Activated CD8-positive, alpha-beta memory T cell treated with anti-CD3 and anti-CD28 coated beads, Interleukin-2, amount 10 ng/mL, durations not matched to agents 7 days and 5 days (primary cell): ENCODE data around the gene EIF3L. TPM values are rescaled to one million over a fixed set of nuclear protein-coding genes. Genes with fewer than 3 reads are reported as not detected.
A peak's percentile ranks its signal among the peaks of the same experiment; 100 is the strongest.

Source experiments
- ATAC-seq: fragments of 150-1000 bp; cut with Tn5 transposase; one replicate; pipeline ENCODE4 v1.10.0; 2021; ENCODE audit warnings: moderate library complexity
- CTCF ChIA-PET: fragments of 350-600 bp; sonication (Branson Sonifier 250); formaldehyde crosslinking; loops from one replicate; lab custom pipeline; 2021; ENCODE audit warnings: antibody characterized with exemption; lab: Charles Lee
- DNase-seq: peaks from one replicate; pipeline ENCODE4 v3.0.0-alpha.2; 2020
- H3K27ac Mint-ChIP-seq: one replicate; pipeline ENCODE4 v1.8.0; 2021; ENCODE audit warnings: mild to moderate bottlenecking, mixed read lengths
- H3K27me3 Mint-ChIP-seq: one replicate; pipeline ENCODE4 v1.8.0; 2021; ENCODE audit warnings: mixed read lengths
- H3K36me3 Mint-ChIP-seq: one replicate; pipeline ENCODE4 v1.8.0; 2021; ENCODE audit warnings: mild to moderate bottlenecking, mixed read lengths
- H3K4me1 Mint-ChIP-seq: one replicate; pipeline ENCODE4 v1.8.0; 2021; ENCODE audit warnings: mixed read lengths
- H3K4me3 Mint-ChIP-seq: one replicate; pipeline ENCODE4 v1.8.0; 2021; ENCODE audit warnings: mild to moderate bottlenecking, moderate library complexity, mixed read lengths
- H3K9me3 Mint-ChIP-seq: one replicate; pipeline ENCODE4 v1.8.0; 2022; ENCODE audit warnings: low read depth, mixed read lengths
- total RNA-seq, 2 experiments: library from RNA; stranded (reverse); gene quantifications; one replicate each; pipeline ENCODE4 v1.2.3, GENCODE V29; 2021

Gene EIF3L
- total RNA-seq, 2 experiments from 2014 or later = 218 to 370 TPM

- H3K27ac Mint-ChIP-seq = peak within 1 kb of the TSS; percentile 76
- H3K9me3 Mint-ChIP-seq = no peaks in the 10 kb centered on the region
- peak; percentile 89 for ATAC-seq
- H3K4me1 Mint-ChIP-seq = peaks cover 30% of the 10 kb centered on the region
- no peaks in the 10 kb centered on the region for H3K27me3 Mint-ChIP-seq
- CTCF ChIA-PET = interaction anchor here (0.6 to 2.5 kb wide), 13 partner anchors 8 to 648 kb away, joined by 3 to 16 read pairs (median 6); partner anchors contain the start of genes C22orf23 and POLR2F
- H3K36me3 Mint-ChIP-seq = no peaks in the 10 kb centered on the region
- DNase-seq = peak; percentile 69
- peak within 1 kb of the TSS; percentile 66 for H3K4me3 Mint-ChIP-seq
Observed at GRCh38 chr22:37905534-37906363, 56.5 kb downstream of the EIF3L start, which contains the start of gene MICALL1. Gene MICALL1 (plus strand): TSS chr22:37906297. CDS start chr22:37906423, 126 bp downstream.

GRCh38 chr22:37906364-37907008, 57.3 kb downstream of the EIF3L start:
- DNase-seq = peak; percentile 61
- CTCF ChIA-PET = interaction anchor here (0.6 to 2.5 kb wide), 9 partner anchors 9 to 89 kb away, joined by 3 to 16 read pairs (median 7); partner anchors contain the start of genes C22orf23 and POLR2F
- H3K27me3 Mint-ChIP-seq = no peaks in the 10 kb centered on the region
- H3K36me3 Mint-ChIP-seq = no peaks in the 10 kb centered on the region
- ATAC-seq = peak; percentile 47
- peaks cover 24% of the 10 kb centered on the region for H3K4me1 Mint-ChIP-seq
- peak overlapping the region; percentile 49 for H3K4me3 Mint-ChIP-seq
- H3K27ac Mint-ChIP-seq = peak overlapping the region; percentile 29
- H3K9me3 Mint-ChIP-seq = no peaks in the 10 kb centered on the region

GRCh38 chr22:37907036-37907954, 58.1 kb downstream of the EIF3L start:
- Mint-ChIP-seq H3K27ac (peak overlapping the region; percentile 14), H3K4me3 (peak overlapping the region; percentile 49), H3K9me3 (no peaks in the 10 kb centered on the region), H3K27me3 (no peaks in the 10 kb centered on the region), H3K4me1 (peaks cover 20% of the 10 kb centered on the region), H3K36me3 (no peaks in the 10 kb centered on the region)
- no peak for DNase-seq
- ATAC-seq = no peak
- CTCF ChIA-PET = interaction anchor here (1.1 to 2.4 kb wide), 2 partner anchors 21 to 27 kb away, joined by 3 to 16 read pairs; no protein-coding TSS in a partner anchor

- no peak overlapping the region for H3K4me3 Mint-ChIP-seq
- peaks cover 20% of the 10 kb centered on the region for H3K4me1 Mint-ChIP-seq
- DNase-seq = no peak
- no peaks in the 10 kb centered on the region for H3K27me3 Mint-ChIP-seq
- no peaks in the 10 kb centered on the region for H3K9me3 Mint-ChIP-seq
- CTCF ChIA-PET = no interaction called here
- ATAC-seq = no peak
- H3K36me3 Mint-ChIP-seq = no peaks in the 10 kb centered on the region
- H3K27ac Mint-ChIP-seq = no peak overlapping the region
Observed at GRCh38 chr22:37909766-37910165, 60.5 kb downstream of the EIF3L start.

GRCh38 chr22:37910890-37911672, 61.9 kb downstream of the EIF3L start:
- Mint-ChIP-seq H3K9me3 (no peaks in the 10 kb centered on the region), H3K27me3 (no peaks in the 10 kb centered on the region), H3K4me1 (peaks cover 10% of the 10 kb centered on the region), H3K36me3 (no peaks in the 10 kb centered on the region), H3K27ac (no peak overlapping the region), H3K4me3 (no peak overlapping the region)
- DNase-seq = no peak
- CTCF ChIA-PET = interaction anchor here (0.8 to 1.1 kb wide), 2 partner anchors 21 to 23 kb away, joined by 5 read pairs; no protein-coding TSS in a partner anchor
- ATAC-seq = no peak

GRCh38 chr22:37911697-37912096, 62.5 kb downstream of the EIF3L start:
- no peak for ATAC-seq

GRCh38 chr22:37912171-37912570, 63.0 kb downstream of the EIF3L start:
- no peaks in the 10 kb centered on the region for H3K36me3 Mint-ChIP-seq
- peaks cover 8% of the 10 kb centered on the region for H3K4me1 Mint-ChIP-seq
- CTCF ChIA-PET = interaction anchor here (0.7 kb wide), 1 partner anchor 54 kb away, joined by 3 read pairs; no protein-coding TSS in a partner anchor
- no peak overlapping the region for H3K27ac Mint-ChIP-seq
- no peak for ATAC-seq
- no peak for DNase-seq
- H3K9me3 Mint-ChIP-seq = no peaks in the 10 kb centered on the region
- H3K4me3 Mint-ChIP-seq = no peak overlapping the region
- no peaks in the 10 kb centered on the region for H3K27me3 Mint-ChIP-seq

More at GRCh38 chr22:37911697-37912096, 62.5 kb downstream of the EIF3L start:
- Mint-ChIP-seq H3K4me3 (no peak overlapping the region), H3K36me3 (no peaks in the 10 kb centered on the region), H3K27ac (no peak overlapping the region), H3K27me3 (no peaks in the 10 kb centered on the region), H3K4me1 (peaks cover 10% of the 10 kb centered on the region), H3K9me3 (no peaks in the 10 kb centered on the region)
- no peak for DNase-seq
- CTCF ChIA-PET = interaction anchor here (1.1 kb wide), 1 partner anchor 20 kb away, joined by 5 read pairs; no protein-coding TSS in a partner anchor

- H3K27ac Mint-ChIP-seq = peak overlapping the region; percentile 18
- CTCF ChIA-PET = interaction anchor here (1.1 kb wide), 1 partner anchor 21 kb away, joined by 6 read pairs; no protein-coding TSS in a partner anchor
Observed at GRCh38 chr22:37913233-37913721, 64.1 kb downstream of the EIF3L start.

GRCh38 chr22:37916311-37916710, 67.1 kb downstream of the EIF3L start:
- H3K9me3 Mint-ChIP-seq = no peaks in the 10 kb centered on the region
- no peak overlapping the region for H3K27ac Mint-ChIP-seq
- DNase-seq (no peak), ATAC-seq (no peak)
- no peak overlapping the region for H3K4me3 Mint-ChIP-seq
- H3K27me3 Mint-ChIP-seq = no peaks in the 10 kb centered on the region
- CTCF ChIA-PET = interaction anchor here (1.7 kb wide), 1 partner anchor 18 kb away, joined by 6 read pairs; no protein-coding TSS in a partner anchor
- H3K36me3 Mint-ChIP-seq = peaks cover 2% of the 10 kb centered on the region
- peaks cover 7% of the 10 kb centered on the region for H3K4me1 Mint-ChIP-seq

More at GRCh38 chr22:37913233-37913721, 64.1 kb downstream of the EIF3L start:
- Mint-ChIP-seq H3K27me3 (no peaks in the 10 kb centered on the region), H3K4me1 (peaks cover under 1% of the 10 kb centered on the region), H3K36me3 (no peaks in the 10 kb centered on the region), H3K9me3 (no peaks in the 10 kb centered on the region), H3K4me3 (no peak overlapping the region)
- no peak for DNase-seq
- ATAC-seq = no peak

GRCh38 chr22:37917874-37918548, 68.8 kb downstream of the EIF3L start:
- Mint-ChIP-seq H3K9me3 (no peaks in the 10 kb centered on the region), H3K36me3 (peaks cover 2% of the 10 kb centered on the region), H3K27ac (peak overlapping the region; percentile 11), H3K4me1 (peaks cover 7% of the 10 kb centered on the region), H3K27me3 (no peaks in the 10 kb centered on the region), H3K4me3 (no peak overlapping the region)
- CTCF ChIA-PET = interaction anchor here (1.0 to 3.5 kb wide), 3 partner anchors 14 to 100 kb away, joined by 3 to 13 read pairs (median 6); no protein-coding TSS in a partner anchor
- no peak for ATAC-seq
- DNase-seq = no peak

- ATAC-seq (no peak), DNase-seq (no peak)
- Mint-ChIP-seq H3K27me3 (no peaks in the 10 kb centered on the region), H3K4me3 (no peak overlapping the region), H3K36me3 (peaks cover 2% of the 10 kb centered on the region), H3K9me3 (no peaks in the 10 kb centered on the region), H3K4me1 (peaks cover 7% of the 10 kb centered on the region), H3K27ac (no peak overlapping the region)
- CTCF ChIA-PET = interaction anchor here (1.0 to 3.5 kb wide), 3 partner anchors 13 to 100 kb away, joined by 3 to 13 read pairs (median 7); no protein-coding TSS in a partner anchor
Observed at GRCh38 chr22:37918580-37919270, 69.5 kb downstream of the EIF3L start.
